Measurements from ENCODE around the gene SPECC1L. TPM values are rescaled to one million over a fixed set of nuclear protein-coding genes. Genes with fewer than 3 reads are reported as not detected.

The SPECC1L gene
- total RNA-seq, 1 donor from 2014 or later, result 56.3 TPM

DNA sequence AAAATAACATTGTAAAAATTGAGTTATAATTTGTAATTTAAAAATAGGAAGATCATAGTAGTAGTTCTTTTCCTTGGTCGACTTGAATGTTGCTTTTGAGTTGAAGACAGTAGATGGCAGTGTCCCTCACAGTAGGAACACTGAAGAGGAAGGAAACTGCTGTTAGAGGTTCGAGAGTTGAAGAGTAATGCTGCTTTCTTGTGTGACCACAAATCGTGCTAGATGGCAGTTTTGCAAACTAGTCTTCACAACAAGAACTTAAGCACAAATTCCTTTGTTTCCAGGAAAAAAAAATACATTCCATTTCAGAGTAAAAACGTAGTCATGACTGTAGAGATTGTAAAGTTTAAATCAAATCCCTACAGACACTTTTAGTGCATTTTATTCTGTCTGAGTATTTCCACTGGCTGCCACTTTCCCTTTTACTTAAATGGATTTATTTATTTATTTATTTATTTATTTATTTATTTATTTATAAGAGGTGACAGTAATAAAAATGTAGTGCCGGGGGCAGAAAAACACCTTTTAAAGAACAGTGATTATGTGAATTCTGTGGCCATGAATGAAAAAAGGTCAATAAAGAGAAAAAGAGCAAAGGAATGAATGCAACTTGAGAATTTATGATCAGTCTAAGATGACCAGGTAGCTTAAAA, 54.6 kb downstream of the SPECC1L start:
- DNase-seq, result peak; percentile 92

DNA sequence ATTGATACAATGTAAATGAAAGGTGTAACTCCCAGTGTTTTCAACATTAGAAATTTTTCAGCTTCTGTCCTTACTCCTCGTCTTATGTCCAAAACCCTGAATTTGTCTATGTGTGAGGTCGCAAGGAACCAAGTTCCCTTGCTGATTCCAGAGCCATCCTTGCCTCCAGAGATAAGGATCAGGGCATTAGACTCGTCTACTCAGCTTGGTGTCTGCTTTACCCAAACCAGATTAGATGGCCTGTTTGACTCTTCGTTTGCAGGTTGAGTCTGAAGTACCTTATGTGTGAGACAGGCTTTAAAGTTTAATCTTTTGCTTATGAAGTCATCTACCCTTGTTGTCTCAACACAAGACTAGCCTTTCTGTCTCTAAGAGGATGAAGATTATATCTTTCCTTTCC, 55.6 kb downstream of the SPECC1L start:
- no peak for DNase-seq

DNA sequence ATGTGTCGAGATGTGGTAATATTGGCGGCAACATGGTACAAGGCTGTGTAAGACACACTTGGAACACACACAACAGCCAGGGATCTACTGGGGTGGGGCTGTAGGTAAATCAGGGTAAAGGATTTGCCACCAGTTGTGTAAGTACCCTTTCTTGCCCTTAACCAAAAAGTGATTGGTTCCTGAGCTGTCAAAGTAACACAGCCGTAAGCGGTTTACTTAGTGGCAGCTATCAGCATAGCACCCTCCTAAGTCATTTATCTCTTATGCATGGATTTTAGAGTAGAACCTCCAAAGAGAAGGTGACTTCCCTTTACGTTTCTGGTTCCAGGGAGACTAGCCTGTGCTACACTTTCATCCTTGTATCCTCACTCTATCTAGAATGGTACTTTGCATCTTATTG, 57.2 kb downstream of the SPECC1L start:
- DNase-seq, result no peak

DNA sequence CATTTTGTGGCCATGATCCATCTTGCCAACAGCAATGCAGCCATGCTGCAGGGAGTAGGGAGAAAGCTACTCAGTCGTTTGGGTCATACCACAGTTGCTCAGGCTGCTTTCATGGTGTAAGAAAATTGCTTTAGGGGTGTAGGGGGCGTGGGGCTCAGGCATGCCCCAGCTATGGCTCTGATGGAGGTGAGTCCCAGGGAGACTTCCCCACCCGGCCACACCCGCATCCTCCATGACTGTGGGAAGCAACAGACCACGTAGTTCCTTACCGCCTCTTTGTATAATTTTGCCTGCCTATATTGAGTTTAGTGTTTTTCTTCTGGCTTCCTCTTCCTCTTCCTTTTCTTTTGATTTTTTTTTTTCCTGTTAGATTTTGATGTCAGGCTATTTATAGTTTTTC, 58.8 kb downstream of the SPECC1L start:
- DNase-seq, result no peak

DNA sequence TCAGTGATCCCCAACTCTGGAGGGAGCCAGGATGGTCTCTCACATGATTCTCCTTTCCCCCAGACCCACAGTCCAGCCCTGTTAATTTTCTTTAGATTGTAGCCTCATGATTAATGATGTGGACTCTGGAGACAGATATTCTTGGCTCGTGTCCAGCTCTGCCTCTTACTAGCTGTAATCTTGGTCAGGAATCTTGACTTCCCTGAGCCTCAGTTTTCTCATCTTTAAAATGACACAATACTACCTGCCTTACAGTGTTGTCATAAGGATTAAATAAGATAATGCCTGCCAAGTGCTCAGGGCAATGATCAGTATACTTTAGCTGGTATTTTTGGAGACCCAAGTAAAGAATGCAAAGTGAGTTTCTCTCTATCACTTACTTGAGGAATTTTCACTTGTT, 60.0 kb downstream of the SPECC1L start:
- peak; percentile 50 for DNase-seq

DNA sequence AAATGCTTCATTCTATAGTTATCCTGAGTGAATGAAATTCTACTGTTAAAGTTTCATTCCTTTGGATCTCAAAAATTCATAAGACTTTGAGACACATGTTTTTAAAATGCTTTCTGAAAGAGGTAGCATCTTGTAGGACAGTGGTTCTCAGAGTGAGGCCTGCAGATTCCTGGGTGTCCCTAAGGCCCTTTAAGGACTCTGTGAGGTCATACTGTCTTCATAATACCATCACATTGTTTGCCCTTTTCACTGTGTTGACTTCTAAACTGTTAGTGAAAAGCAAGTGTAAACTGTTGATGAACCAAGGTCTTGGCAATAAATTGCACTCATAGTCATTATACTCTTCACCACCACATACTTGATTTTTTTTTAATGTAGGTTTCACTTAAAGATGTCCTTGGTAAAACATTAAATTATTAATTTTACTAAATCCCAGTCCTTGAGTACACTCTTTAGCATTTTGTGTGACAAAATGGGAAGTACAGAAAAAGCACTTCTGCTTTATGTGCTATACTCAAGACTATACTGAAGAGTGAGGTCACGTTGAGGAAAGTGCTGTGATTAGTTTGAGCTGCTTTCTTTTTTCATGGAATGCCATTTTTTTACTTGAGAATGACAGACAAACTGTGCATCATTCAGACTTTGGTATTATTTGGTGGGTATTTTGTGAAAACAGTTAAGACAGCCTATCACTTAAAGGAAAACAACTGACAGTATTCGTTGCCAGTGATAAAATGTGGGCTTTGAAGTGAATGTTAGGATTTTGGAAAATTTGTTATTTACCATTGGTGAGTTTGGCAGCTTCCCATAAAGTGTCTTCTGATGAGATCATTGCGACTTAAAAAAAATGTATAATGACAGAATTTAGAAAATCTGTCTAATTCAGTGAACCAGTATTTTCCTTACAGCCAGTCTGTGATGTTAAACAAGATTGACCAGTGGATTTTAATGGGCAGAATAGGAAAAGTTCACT, 61.1 kb downstream of the SPECC1L start:
- no peak for DNase-seq

DNA sequence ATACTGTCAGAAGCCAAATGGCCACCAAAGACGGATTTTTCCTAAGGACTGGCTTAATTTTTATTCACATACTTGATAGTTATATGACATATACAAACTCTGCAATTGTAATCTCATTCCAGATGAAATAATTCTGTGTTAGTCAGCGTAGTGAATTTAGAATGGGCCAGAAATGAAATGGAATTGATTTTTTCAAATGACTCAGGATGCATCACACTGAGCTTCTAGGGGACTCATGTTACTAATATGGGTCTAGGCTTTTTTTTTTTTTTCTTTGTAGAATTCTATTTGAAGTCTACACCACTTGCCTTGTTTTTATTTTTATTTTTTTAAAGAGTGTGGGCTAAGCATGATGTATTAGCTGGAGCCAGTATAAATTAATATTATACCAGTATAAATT, 62.7 kb downstream of the SPECC1L start:
- DNase-seq, result no peak

DNA sequence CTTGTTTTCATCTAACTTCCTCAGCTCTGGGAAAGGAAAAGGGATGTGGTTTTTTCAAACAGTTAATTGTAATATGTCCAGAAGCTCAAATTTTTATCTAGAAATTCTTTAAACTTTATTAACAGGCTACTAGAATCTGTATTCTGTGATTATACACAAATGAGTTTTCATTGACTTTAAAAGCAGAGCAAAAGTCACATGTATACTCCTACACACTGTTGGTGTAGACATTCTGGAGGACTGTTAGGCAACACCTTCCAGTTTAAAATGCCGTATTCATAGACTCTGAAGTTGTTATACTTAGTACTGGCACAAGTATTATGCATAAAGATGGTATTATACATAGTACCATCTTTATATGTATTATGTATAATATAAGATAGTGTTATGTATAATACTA, 64.9 kb downstream of the SPECC1L start:
- DNase-seq, result no peak

DNA sequence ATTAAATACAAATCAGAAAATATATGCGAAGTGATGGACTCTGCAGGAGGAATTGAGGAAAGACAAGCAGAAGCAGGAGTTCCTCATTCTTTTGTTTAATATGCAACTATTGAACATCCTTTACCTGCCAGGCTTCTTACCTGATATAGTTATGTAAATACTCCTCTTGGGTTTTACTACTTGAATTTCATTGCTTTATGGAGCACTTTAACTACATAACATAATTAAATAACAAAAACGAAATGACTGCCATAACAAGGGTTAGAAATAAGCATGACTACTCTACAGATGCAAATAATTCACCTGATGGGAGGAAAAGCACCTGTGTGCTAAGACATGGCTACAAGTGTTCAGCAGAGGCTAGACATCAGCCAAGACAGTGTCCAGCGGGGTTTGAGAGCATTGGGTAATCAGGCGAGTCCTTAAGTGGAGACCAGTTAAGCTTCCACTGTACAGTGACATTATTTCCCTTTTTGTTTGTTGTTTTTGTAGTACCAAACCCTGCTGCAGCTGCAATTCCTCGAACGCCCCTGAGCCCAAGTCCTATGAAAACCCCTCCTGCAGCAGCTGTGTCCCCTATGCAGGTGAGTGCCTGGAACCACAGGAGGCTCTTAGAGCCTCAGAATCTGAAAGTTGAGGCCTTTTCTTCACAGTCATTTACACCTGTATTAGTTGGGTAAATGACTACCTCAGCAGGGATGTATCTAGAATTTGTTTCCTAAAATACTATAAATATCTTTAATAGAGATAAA, 67.4 kb downstream of the SPECC1L start:
- DNase-seq, result no peak

DNA sequence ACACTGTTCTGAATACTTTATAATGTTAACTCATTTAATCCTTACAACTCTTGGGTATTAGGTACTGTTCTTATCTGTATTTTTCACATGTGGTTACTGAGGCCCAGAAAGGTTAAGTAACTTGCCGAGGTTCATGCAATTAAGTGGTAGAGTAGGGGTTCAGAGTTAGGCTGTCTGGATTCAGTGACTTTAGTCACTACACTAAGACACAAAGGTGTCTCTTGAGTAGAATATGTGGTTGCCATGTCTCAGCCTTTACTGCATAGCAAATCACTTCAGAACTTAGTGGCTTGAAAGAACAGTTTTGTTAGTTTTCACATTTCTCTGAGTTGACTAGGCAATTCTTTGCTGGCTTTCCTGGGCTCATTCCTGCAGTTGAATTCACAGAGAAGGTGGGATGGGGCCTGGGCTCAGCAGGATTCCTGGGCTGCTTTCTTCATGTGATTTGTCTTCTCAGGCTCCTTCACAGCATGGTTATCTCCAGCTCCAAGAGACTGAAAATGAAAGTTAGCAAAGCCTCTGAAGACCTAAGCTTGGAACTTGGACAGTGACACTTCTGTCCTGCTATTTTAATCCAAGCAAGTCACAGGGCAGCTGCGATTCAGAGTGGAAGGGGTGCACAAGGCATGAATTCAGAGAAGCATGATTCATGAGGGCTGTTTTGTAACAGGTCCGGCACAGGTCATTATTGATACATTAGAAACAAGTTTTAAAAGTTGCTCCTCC, 68.3 kb downstream of the SPECC1L start:
- DNase-seq, result no peak

DNA sequence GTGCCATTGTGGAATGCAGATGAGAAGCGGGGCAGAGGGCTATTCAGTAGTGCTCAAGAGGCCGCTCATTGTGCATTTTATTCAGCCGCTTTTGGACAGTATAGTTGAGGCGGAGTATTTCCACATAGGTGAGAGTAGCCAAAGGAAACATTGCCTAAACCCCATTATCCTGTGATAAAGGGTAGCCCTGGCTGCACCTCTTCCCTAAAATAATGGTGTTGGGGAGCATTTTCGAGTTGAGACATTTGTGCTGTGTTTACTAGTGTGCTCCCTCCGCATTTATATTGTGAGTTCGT, 68.8 kb downstream of the SPECC1L start:
- no peak for DNase-seq

DNA sequence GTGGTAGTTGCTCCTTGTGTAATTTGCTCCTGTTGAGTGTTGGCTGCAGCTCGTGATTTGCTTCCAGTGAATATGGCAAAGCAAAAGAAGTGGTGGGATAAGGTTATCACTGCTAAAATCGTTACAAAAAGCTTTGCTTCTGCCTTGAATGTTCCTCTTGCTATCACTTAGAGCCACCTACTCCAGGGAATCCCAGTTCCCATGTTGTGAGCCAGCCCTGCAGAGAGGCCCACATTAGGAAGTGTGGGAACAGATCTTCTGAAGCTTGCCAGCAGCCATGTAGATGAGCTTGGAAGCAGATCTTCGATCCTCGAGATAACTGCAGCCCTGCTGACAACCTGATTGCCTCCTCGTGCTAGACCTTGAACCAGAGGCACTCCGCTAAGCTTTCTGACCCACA, 71.0 kb downstream of the SPECC1L start:
- no peak for DNase-seq

DNA sequence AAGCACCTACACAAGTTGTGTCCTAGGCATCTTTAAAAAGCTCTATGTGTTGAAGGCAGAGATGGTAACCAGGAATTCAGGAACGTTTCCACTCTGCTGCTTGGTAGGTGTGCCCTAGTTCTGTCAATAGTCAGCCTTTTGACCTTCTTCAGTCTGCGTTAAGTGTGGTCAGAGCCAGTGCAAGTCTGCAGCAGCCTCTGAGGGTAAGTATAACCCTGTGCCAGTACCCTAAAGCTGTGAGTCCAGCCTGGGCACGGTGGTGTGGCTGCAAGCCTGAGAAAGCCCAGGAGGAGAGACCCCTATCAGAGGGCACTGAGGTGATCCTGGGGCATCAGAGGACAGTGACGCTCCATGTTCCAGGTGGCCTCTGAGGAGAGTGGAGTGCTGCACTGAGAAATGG, 80.0 kb downstream of the SPECC1L start:
- DNase-seq, result no peak

DNA sequence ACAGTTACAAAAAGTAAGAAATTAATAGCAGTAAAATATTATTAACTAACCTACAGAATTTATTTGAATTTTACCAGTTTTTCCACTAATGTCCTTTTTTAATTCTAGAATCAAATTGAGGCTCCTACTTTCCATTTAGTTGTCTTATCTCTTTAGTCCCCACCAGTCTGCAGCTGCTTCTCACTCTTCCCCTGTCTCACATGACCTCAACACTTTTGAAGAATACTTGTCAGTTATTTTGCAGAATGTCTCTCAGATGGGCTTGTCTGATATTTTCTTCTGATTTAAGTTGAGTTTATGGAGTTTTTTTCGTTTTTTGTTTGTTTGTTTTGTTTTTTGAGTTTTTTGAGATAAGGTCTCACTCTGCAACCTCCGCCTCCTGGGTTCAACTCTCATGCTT, 82.5 kb downstream of the SPECC1L start:
- DNase-seq, result no peak

DNA sequence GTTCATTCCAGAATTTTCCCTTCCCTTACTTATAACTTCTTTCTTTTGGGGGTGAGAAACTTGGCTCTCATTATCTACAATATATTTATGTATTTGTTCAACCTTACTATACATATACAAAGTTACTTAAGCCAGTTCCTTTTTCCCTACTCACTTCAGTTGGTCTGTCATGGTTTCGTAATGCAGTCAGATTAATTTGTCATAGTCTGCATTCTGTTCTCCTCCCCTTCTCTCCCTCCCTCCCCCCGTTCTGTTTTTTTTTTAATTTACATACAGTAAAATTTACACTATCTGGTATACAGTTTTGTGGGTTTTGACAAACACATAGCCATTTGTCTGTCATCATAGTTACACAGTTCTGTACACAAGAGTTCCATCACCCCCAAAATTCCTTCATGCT, 84.9 kb downstream of the SPECC1L start:
- no peak for DNase-seq

DNA sequence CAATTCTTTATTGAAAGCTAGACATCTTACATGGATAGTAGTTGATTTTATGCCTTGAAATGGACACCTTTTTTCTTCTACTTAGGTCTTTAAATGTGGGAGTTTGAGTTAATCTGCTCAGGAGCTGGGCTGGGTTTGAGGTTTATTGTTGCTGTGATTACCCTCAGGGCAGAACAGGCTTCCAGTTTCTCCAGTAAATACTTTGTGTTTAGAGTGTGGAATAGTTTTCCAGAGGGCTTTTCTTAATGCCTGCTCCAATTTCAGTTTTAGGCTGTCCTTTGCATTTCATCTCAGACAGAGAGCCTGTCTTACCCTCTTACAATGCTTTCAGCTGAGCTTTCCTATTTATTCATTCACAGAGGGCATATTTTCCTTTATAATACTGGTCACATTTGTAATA, 86.9 kb downstream of the SPECC1L start:
- no peak for DNase-seq

DNA sequence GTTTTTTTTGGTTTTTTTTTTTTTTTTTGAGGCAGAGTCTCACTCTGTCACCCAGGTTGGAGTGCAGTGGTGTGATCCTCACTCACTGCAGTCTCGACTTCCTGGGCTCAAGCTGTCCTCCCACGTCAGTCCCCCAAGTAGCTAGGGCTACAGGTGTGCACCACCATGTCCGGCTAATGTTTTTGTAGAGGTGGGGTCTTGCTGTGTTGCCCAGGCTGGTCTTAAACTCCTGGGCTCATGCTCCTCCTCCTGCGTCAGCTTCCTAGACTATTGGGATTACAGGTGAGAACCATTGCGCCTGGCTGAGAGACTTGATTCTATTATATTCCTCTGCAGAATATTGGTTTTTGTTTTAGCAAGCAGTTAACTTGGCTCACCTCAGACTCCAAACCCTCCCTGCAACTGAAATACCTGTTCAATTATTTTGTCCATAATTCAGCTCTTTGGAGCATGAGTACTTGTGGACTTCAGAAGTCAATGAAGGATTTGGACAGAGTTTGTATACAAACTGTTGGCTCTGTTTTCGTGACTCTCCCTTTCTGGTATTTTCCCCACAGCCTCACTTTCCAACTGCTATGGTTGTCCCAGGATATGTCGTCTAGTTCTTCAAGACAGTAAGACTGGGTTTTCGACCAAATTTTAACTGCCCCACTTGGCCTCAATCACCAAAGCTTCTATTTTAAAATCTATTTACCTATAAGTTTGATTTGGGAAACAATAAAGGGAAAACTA, 87.6 kb downstream of the SPECC1L start:
- DNase-seq, result no peak

DNA sequence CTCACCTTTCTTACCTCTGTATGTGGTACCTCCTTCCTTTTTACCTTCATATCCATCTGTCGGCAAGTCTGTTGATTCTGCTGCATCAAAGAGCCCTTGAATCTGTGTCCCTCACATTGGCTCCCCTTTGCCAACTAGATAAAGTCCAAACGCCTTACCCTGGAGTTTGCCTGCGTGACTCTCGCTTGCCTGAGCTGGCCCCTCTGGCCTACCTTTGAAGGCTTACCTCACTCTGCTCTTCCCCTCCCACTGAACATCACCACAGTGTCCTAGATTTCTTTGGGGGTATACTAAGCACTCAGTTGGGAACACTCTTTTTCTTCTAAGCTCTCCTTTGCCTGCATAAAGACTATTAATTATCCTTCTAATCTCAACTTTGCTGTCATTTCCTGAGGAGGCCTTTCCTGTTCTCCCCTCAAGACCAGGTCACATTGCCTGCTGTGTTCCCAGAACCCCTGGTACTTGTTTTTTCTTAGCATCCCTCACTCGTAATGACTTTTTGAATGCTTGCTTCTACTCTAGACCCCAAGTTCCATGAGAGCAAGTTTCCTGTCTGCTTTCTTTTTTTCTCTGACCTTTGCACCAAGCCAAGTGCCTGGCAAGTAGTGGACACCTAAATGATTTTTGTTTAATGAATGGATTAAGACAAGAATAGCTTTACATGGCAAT, 89.0 kb downstream of the SPECC1L start:
- peak; percentile 76 for DNase-seq

DNA sequence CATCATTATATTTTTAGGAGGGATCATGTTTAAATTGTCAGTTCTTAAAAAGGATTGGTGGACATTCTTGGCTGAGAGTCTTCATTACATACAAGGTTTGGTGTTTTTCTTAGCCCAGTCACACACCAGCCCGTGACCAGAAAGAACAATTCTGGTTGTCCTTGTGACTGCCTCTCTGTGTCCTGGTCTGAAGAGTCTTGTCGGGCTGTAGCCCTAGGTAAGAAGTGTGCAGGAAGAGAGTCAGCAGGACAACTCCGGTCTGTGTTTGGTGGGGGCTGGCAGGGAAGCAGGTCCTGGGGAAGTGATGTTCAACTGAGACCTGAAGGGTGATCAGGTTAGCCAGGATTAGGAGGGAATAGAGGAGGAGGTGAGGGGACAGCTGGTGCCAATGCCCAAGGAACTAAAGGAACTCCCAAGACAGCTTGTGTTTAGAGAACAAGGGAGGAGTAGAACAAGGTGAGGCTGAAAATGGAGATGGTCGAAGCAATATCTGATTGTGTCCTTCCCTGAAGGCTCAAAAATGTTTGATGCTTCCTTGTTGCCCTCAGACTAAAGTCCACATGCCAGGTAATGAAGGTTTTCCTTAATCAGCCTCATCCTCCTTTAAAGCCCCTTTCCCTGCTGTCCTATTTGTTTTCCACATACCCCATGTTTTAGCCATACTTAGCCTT, 91.5 kb downstream of the SPECC1L start:
- DNase-seq, result no peak

DNA sequence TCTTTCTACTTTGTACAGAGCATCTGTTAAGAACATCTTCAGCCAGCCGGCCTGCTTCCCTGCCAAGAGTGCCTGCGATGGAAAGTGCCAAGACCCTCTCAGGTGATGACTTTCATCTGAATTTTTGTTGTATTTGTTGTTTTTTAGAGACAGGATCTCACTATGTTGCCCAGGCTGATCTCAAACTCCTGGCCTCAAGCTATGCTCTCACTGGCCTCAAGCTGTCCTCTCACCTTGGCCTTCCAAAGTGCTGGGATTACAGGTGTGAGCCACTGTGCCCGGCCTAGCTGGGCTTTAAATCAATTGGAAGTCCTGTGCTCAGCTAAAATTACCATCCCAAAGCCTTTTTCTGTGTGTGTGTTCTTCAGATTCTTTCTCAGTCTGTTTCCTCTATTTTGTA, 92.6 kb downstream of the SPECC1L start:
- DNase-seq, result no peak

DNA sequence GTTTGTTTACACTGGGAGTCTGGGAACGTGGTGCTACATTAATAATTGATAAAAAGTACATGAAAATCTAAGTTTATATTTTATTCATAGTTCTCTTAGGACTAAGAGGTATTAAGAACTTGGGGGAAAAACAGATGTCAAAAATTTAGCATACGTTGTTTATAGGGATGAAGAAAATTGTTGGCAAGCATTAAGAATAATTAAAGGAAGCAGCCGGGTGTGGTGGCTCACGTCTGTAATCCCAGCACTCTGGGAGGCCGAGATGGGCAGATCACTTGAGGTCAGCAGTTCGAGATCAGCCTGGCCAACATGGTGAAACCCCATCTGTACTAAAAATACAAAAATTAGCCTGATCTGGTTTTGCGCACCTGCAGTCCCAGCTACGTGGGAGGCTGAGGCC, 96.1 kb downstream of the SPECC1L start:
- DNase-seq, result no peak
